Neural cell (in vitro differentiated cells): ENCODE data around the gene ARHGAP24. TPM values are rescaled to one million over a fixed set of nuclear protein-coding genes. Genes with fewer than 3 reads are reported as not detected.
A peak's percentile ranks its signal among the peaks of the same experiment; 100 is the strongest.

Experiments used
- H2AFZ ChIP-seq: fragments of 200-600, 300-800 bp; sonication (generic), shearing (Covaris generic); 2 replicates; pipeline ENCODE4 v1.6.0; 2014; ENCODE audit warnings: low read depth, mild to moderate bottlenecking, antibody characterized with exemption, low read length, moderate library complexity
- H3F3A ChIP-seq: fragments of 200-600 bp; shearing (Covaris generic); 2 replicates; pipeline ENCODE4 v1.6.1; 2016; ENCODE audit warnings: mild to moderate bottlenecking, moderate library complexity, mixed read lengths, antibody characterized with exemption, low read length; ENCODE audit not compliant: insufficient read depth, poor library complexity, severe bottlenecking
- H3K27ac ChIP-seq: fragments of 200-600, 300-800 bp; sonication (generic), shearing (Covaris generic); 2 replicates; pipeline ENCODE4 v1.5.1; 2014; ENCODE audit warnings: mild to moderate bottlenecking, low read length, moderate library complexity
- H3K27me3 ChIP-seq: fragments of 300-800, 200-600 bp; sonication (generic), shearing (Covaris generic); 2 replicates; pipeline ENCODE4 v1.6.0; 2014; ENCODE audit warnings: mild to moderate bottlenecking, low read depth, low read length, moderate library complexity; ENCODE audit not compliant: insufficient read depth
- H3K36me3 ChIP-seq: fragments of 300-800, 200-600 bp; sonication (generic), shearing (Covaris generic); 2 replicates; pipeline ENCODE4 v1.5.1; 2014; ENCODE audit warnings: mild to moderate bottlenecking, antibody characterized with exemption, low read length, moderate library complexity; ENCODE audit not compliant: insufficient read depth
- H3K4me2 ChIP-seq: fragments of 300-800, 200-600 bp; sonication (generic), shearing (Covaris generic); 2 replicates; pipeline ENCODE4 v1.6.0; 2014; ENCODE audit warnings: mild to moderate bottlenecking, low read length
- H3K4me3 ChIP-seq: fragments of 300-800, 200-600 bp; sonication (generic), shearing (Covaris generic); 2 replicates; pipeline ENCODE4 v1.5.1; 2014; ENCODE audit warnings: mild to moderate bottlenecking, low read length, moderate library complexity
- H3K79me2 ChIP-seq: fragments of 200-600 bp; shearing (Covaris generic); replicated peaks from 2 replicates; pipeline ENCODE4 v1.6.0; 2014; ENCODE audit warnings: mild to moderate bottlenecking, low read length, moderate library complexity; ENCODE audit not compliant: insufficient read depth
- H3K9ac ChIP-seq: fragments of 300-800, 200-600 bp; sonication (generic), shearing (Covaris generic); 2 replicates; pipeline ENCODE4 v1.6.1; 2016; ENCODE audit warnings: mild to moderate bottlenecking, low read length, mixed read lengths
- H3K9me2 ChIP-seq: fragments of 200-600 bp; shearing (Covaris generic); 2 replicates; pipeline ENCODE4 v1.6.1; 2016; ENCODE audit warnings: mild to moderate bottlenecking, low read length, mixed read lengths; ENCODE audit not compliant: insufficient read depth
- H3K9me3 ChIP-seq: fragments of 200-600, 300-800 bp; sonication (generic), shearing (Covaris generic); 2 replicates; pipeline ENCODE4 v1.6.1; 2016; ENCODE audit warnings: mild to moderate bottlenecking, mixed run types, low read length, moderate library complexity, mixed read lengths
- H4K20me1 ChIP-seq: fragments of 200-600 bp; shearing (Covaris generic); 2 replicates; pipeline ENCODE4 v1.6.1; 2016; ENCODE audit warnings: mild to moderate bottlenecking, mixed run types; ENCODE audit not compliant: insufficient read depth
- EP300 ChIP-seq: fragments of 450-650 bp; conservative IDR thresholded peaks from 2 replicates; pipeline ENCODE4 v1.6.1; 2014; ENCODE audit warnings: antibody characterized with exemption, mild to moderate bottlenecking, moderate library complexity; ENCODE audit not compliant: poor library complexity, severe bottlenecking
- EZH2 ChIP-seq: fragments of 200-600, 300-800 bp; shearing (Covaris generic), sonication (generic); IDR thresholded peaks from 2 replicates; pipeline ENCODE4 v1.6.1; 2014; ENCODE audit warnings: antibody characterized with exemption, low read length, borderline replicate concordance, mild to moderate bottlenecking; ENCODE audit not compliant: insufficient read depth, poor library complexity, severe bottlenecking
- MXI1 ChIP-seq: fragments of 450-650 bp; conservative IDR thresholded peaks from 2 replicates; pipeline ENCODE4 v1.6.1; 2014; ENCODE audit warnings: antibody characterized with exemption, mild to moderate bottlenecking; ENCODE audit not compliant: poor library complexity, severe bottlenecking
- POLR2AphosphoS5 ChIP-seq: IDR thresholded peaks from 2 replicates; pipeline ENCODE4 v1.6.1; 2012
- RAD21 ChIP-seq: fragments of 450-650 bp; conservative IDR thresholded peaks from 2 replicates; pipeline ENCODE4 v1.6.1; 2014; ENCODE audit warnings: antibody characterized with exemption, mild to moderate bottlenecking, moderate library complexity
- SMC3 ChIP-seq: fragments of 450-650 bp; conservative IDR thresholded peaks from 2 replicates; pipeline ENCODE4 v1.6.1; 2014; ENCODE audit warnings: antibody characterized with exemption, mild to moderate bottlenecking, moderate library complexity; ENCODE audit not compliant: poor library complexity
- TAF1 ChIP-seq: IDR thresholded peaks from 2 replicates; pipeline ENCODE4 v1.6.1; 2012; ENCODE audit warnings: low read depth
- polyA minus RNA-seq: library from RNA; depleted of rRNA, polyadenylated mRNA; stranded (reverse); fragments of >200 nt; gene quantifications from 2 replicates; pipeline ENCODE4 v1.2.3, GENCODE V29; 2014
- polyA plus RNA-seq: library from polyadenylated mRNA; depleted of rRNA; stranded (reverse); fragments of >200 nt; gene quantifications from 2 replicates; pipeline ENCODE4 v1.2.3, GENCODE V29; 2014
- TF ChIP-seq, protein P1 (sequence below): IDR thresholded peaks from 2 replicates; pipeline ENCODE4 v1.6.1; 2012; ENCODE audit warnings: borderline replicate concordance
- TF ChIP-seq, protein P2 (sequence below): fragments of 450-650 bp; IDR thresholded peaks from 2 replicates; pipeline ENCODE4 v1.5.1; 2014; ENCODE audit warnings: antibody characterized with exemption, mild to moderate bottlenecking, moderate library complexity; ENCODE audit not compliant: poor library complexity, severe bottlenecking

Gene ARHGAP24
- 2.9 and 5.4 TPM in 2 replicates for polyA plus RNA-seq
- polyA minus RNA-seq, result 1.3 and 3.7 TPM in 2 replicates

DNA sequence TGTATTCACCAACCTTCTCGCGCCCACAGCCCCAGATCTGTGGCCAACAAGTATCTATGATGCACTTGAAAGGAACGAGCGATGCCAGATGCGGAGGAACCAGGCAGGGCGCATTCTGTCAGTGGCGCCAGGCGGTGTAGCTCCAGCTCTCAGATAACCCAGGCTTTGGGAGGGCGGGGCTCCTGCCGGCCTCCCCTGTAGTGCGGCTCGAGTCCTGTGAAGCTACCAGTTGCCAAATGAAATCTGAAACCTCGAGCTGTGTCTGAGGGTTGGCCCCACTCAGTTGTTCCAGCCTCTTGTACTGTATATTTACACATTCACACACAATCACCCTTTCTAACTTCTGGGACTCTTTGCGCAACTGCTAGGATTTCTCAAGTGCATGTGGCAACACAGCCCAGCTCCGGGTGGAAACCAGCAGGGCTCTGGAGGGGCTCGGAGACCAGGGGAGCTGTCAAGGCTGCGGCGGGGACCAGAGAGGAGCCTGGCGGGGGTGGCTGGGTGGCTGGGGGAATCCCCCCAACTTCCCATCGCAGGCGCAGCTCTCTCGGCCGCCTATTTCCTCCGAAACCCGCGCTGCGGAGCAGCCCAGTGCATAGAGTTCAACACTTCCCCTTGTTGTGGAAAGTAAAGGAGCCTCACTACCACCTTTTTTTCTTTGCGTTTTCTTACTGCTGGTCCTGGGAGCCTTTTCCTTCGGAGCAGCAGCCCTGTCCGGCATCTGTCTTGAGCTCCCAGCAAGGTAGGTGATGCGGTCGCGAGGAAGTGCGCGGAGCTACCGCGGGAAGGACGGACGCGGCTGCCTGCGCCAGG lies at the start of gene ARHGAP24:
Gene ARHGAP24, plus strand, starts transcription at position 333 of the 813 bp plus-strand sequence.
- H3F3A ChIP-seq, result no peaks in the 10 kb centered on the region
- no peak for TF ChIP-seq POLR2AphosphoS5
- peak; percentile 31 for TF ChIP-seq MXI1
- H3K36me3 ChIP-seq, result no peaks in the 10 kb centered on the region
- H3K79me2 ChIP-seq, result no peaks in the 10 kb centered on the region
- peak within 1 kb of the TSS; percentile 69 for H3K4me3 ChIP-seq
- peaks cover 3% of the 10 kb centered on the region for H3K27me3 ChIP-seq
- H3K9me2 ChIP-seq, result no peaks in the 10 kb centered on the region
- peak within 1 kb of the TSS; percentile 43 for H3K4me2 ChIP-seq
- peak within 1 kb of the TSS; percentile 44 for H2AFZ ChIP-seq
- no peaks in the 10 kb centered on the region for H3K9me3 ChIP-seq
- no peak within 1 kb of the TSS for H3K27ac ChIP-seq
- H3K9ac ChIP-seq, result peak within 1 kb of the TSS; percentile 54
- H4K20me1 ChIP-seq, result no peaks in the 10 kb centered on the region

DNA sequence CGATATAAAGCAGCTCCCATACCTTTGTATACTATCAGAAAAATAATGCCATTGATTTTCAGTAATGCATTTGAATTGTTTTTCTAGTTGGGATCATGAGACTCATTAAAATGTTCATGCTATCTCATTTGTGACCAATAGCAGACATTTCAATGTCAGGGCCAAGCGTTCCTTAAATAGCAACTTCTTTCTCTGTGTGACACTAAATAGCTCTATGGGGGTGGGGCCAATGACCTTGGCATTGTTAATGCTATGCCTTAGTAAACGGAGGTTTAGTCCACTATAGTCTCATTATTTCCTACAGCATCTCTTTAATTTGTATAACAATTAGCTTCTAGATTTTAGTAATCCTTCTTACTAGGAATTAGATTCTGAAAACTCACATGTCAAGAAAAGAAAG lies 48.6 kb upstream of the ARHGAP24 start:
- TF ChIP-seq, protein P1, sequence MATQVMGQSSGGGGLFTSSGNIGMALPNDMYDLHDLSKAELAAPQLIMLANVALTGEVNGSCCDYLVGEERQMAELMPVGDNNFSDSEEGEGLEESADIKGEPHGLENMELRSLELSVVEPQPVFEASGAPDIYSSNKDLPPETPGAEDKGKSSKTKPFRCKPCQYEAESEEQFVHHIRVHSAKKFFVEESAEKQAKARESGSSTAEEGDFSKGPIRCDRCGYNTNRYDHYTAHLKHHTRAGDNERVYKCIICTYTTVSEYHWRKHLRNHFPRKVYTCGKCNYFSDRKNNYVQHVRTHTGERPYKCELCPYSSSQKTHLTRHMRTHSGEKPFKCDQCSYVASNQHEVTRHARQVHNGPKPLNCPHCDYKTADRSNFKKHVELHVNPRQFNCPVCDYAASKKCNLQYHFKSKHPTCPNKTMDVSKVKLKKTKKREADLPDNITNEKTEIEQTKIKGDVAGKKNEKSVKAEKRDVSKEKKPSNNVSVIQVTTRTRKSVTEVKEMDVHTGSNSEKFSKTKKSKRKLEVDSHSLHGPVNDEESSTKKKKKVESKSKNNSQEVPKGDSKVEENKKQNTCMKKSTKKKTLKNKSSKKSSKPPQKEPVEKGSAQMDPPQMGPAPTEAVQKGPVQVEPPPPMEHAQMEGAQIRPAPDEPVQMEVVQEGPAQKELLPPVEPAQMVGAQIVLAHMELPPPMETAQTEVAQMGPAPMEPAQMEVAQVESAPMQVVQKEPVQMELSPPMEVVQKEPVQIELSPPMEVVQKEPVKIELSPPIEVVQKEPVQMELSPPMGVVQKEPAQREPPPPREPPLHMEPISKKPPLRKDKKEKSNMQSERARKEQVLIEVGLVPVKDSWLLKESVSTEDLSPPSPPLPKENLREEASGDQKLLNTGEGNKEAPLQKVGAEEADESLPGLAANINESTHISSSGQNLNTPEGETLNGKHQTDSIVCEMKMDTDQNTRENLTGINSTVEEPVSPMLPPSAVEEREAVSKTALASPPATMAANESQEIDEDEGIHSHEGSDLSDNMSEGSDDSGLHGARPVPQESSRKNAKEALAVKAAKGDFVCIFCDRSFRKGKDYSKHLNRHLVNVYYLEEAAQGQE, result no peak
- TF ChIP-seq RAD21, result no peak
- H3K9me3 ChIP-seq, result no peaks in the 10 kb centered on the region
- H3K4me3 ChIP-seq, result no peak overlapping the region
- no peak overlapping the region for H3K4me2 ChIP-seq
- H3K9me2 ChIP-seq, result no peaks in the 10 kb centered on the region
- no peaks in the 10 kb centered on the region for H3F3A ChIP-seq
- H3K9ac ChIP-seq, result no peak overlapping the region
- H3K27me3 ChIP-seq, result no peaks in the 10 kb centered on the region
- no peak overlapping the region for H2AFZ ChIP-seq
- H3K36me3 ChIP-seq, result no peaks in the 10 kb centered on the region
- peak overlapping the region; percentile 40 for H3K27ac ChIP-seq
- no peaks in the 10 kb centered on the region for H3K79me2 ChIP-seq
- H4K20me1 ChIP-seq, result no peaks in the 10 kb centered on the region

DNA sequence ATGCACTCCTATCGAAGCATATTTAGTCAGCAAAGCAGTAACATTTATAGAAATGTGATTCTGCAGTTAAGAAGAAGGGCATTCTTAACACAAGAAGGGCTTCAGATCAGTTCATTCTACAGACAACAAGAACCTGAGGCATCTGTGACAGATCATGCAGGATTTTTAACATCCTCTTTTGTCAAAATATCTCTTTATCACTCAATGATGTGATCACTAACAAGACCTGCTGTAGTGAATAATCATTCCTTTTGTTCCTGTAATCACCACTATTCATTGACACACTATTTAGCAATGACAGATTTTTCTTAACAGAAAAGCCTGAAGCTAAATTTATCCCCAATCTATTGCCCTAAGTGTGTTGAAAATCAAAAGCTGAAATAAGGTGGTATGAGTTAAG lies 47.8 kb upstream of the ARHGAP24 start:
- H3K79me2 ChIP-seq, result no peaks in the 10 kb centered on the region
- H2AFZ ChIP-seq, result no peak overlapping the region
- no peaks in the 10 kb centered on the region for H3K27me3 ChIP-seq
- H4K20me1 ChIP-seq, result no peaks in the 10 kb centered on the region
- H3K9me3 ChIP-seq, result no peaks in the 10 kb centered on the region
- TF ChIP-seq RAD21, result no peak
- TF ChIP-seq EZH2, result no peak
- TF ChIP-seq SMC3, result no peak
- TF ChIP-seq MXI1, result no peak
- TF ChIP-seq POLR2AphosphoS5, result peak; percentile 81
- TF ChIP-seq, protein P1, result no peak
- TF ChIP-seq, protein P2, sequence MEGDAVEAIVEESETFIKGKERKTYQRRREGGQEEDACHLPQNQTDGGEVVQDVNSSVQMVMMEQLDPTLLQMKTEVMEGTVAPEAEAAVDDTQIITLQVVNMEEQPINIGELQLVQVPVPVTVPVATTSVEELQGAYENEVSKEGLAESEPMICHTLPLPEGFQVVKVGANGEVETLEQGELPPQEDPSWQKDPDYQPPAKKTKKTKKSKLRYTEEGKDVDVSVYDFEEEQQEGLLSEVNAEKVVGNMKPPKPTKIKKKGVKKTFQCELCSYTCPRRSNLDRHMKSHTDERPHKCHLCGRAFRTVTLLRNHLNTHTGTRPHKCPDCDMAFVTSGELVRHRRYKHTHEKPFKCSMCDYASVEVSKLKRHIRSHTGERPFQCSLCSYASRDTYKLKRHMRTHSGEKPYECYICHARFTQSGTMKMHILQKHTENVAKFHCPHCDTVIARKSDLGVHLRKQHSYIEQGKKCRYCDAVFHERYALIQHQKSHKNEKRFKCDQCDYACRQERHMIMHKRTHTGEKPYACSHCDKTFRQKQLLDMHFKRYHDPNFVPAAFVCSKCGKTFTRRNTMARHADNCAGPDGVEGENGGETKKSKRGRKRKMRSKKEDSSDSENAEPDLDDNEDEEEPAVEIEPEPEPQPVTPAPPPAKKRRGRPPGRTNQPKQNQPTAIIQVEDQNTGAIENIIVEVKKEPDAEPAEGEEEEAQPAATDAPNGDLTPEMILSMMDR, result peak; percentile 6
- no peak for TF ChIP-seq TAF1
- peak; percentile 95 for TF ChIP-seq EP300
- no peaks in the 10 kb centered on the region for H3F3A ChIP-seq
- H3K27ac ChIP-seq, result peak overlapping the region; percentile 68
- H3K36me3 ChIP-seq, result no peaks in the 10 kb centered on the region
- H3K9me2 ChIP-seq, result no peaks in the 10 kb centered on the region
- H3K4me2 ChIP-seq, result peak overlapping the region; percentile 23
- H3K4me3 ChIP-seq, result peak overlapping the region; percentile 23
- peak overlapping the region; percentile 22 for H3K9ac ChIP-seq
